Stomach (tissue), 4 donors: ENCODE measurements around the gene KIAA2012.

Experiments used
- CTCF ChIP-seq, 7 experiments: fragments of 450-650 bp in 4 of 7; fragments of 200-600 bp in 3 of 7; sonication (generic) in 3 of 7; IDR thresholded peaks; one replicate each; pipeline ENCODE4 v1.5.1; 2016 to 2019; ENCODE audit warnings: antibody characterized with exemption in 7 of 7, control low read depth in 2 of 7, mild to moderate bottlenecking in 1 of 7
- EP300 ChIP-seq: sonication (generic); formaldehyde crosslinking; IDR thresholded peaks from one replicate; pipeline ENCODE4 v1.6.1; 2017; ENCODE audit warnings: antibody characterized with exemption
- POLR2A ChIP-seq, 4 donors: fragments of 450-650 bp; IDR thresholded peaks; one replicate each; pipeline ENCODE4 v1.6.1; 2016; ENCODE audit warnings: antibody characterized with exemption in 4 of 4, control low read depth in 2 of 4, mild to moderate bottlenecking in 1 of 4, moderate library complexity in 1 of 4
- POLR2AphosphoS5 ChIP-seq, 3 donors: sonication (generic); formaldehyde crosslinking; IDR thresholded peaks; one replicate each; pipeline ENCODE4 v1.6.1; 2016; ENCODE audit warnings: antibody characterized with exemption in 3 of 3

DNA sequence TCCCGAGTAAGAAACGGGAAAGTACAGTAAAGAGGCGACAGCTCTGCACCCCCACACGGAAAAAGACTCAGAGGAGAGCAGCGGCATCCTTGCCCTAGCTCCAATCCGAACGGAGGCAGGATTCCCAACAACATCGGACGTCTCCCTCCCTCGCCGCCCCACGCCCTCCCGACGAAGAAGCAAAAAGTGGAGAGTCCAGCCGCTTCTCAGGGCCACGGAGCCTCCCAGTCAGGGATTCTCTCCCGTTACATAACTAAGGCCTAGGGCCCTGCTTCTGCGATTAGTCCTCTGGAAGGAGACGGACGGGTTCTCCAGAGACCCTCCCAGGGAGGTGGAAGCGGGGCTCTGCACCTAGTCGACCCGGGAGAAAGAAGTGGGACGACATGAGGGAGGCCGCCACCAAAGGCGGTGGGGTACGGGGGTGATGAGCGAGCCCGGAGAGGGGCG lies 164.8 kb downstream of the KIAA2012 start:
- TF ChIP-seq CTCF (IDR thresholded peaks at IDR 0.05) (no peak), POLR2A (IDR thresholded peaks at IDR 0.05) (no peak), POLR2AphosphoS5 (IDR thresholded peaks at IDR 0.05) (no peak), EP300 (no peak)
